Mucosa of stomach (tissue), 1 donor: ENCODE data around the gene RNLS.
"Not testable (repeated sequence)": the region's sequence is repeated elsewhere in the genome, so short reads cannot be mapped to it uniquely, and the experiment has no call there.

Experiments used
- H3K27me3 ChIP-seq: one replicate; pipeline ENCODE4 v1.7.0; 2013; ENCODE audit warnings: mild to moderate bottlenecking, low read length; ENCODE audit not compliant: control insufficient read depth, insufficient read depth
- H3K36me3 ChIP-seq: one replicate; pipeline ENCODE4 v1.7.0; 2013; ENCODE audit warnings: low read length; ENCODE audit not compliant: control insufficient read depth, insufficient read depth
- H3K4me1 ChIP-seq: one replicate; pipeline ENCODE4 v1.7.0; 2013; ENCODE audit warnings: mild to moderate bottlenecking, low read length; ENCODE audit not compliant: control insufficient read depth, insufficient read depth
- H3K4me3 ChIP-seq: one replicate; pipeline ENCODE4 v1.7.0; 2013; ENCODE audit warnings: low read length
- H3K9ac ChIP-seq: one replicate; pipeline ENCODE4 v1.7.0; 2013; ENCODE audit warnings: mild to moderate bottlenecking, low read length, moderate library complexity
- H3K9me3 ChIP-seq: one replicate; pipeline ENCODE4 v1.7.0; 2013; ENCODE audit warnings: mild to moderate bottlenecking, low read length, moderate library complexity; ENCODE audit not compliant: control insufficient read depth
- donor health status: Pancreatic carcinoma.

The RNLS gene

GRCh38 chr10:88311264-88311663, 271.9 kb downstream of the RNLS start:
- Histone ChIP-seq H3K9me3 (no peaks in the 10 kb centered on the region), H3K27me3 (no peaks in the 10 kb centered on the region), H3K9ac (no peak overlapping the region), H3K36me3 (no peaks in the 10 kb centered on the region), H3K4me3 (no peak overlapping the region), H3K4me1 (no peaks in the 10 kb centered on the region)

GRCh38 chr10:88309365-88309764, 273.8 kb downstream of the RNLS start:
- H3K4me1 ChIP-seq = no peaks in the 10 kb centered on the region

GRCh38 chr10:88308361-88308760, 274.8 kb downstream of the RNLS start:
- H3K36me3 ChIP-seq, H3K4me3 ChIP-seq, H3K9me3 ChIP-seq, H3K9ac ChIP-seq, H3K4me1 ChIP-seq, H3K27me3 ChIP-seq: not testable (repeated sequence)

More at GRCh38 chr10:88309365-88309764, 273.8 kb downstream of the RNLS start:
- Histone ChIP-seq H3K9ac (no peak overlapping the region), H3K9me3 (no peaks in the 10 kb centered on the region), H3K27me3 (no peaks in the 10 kb centered on the region), H3K36me3 (no peaks in the 10 kb centered on the region), H3K4me3 (no peak overlapping the region)

GRCh38 chr10:88299787-88300186, 283.3 kb downstream of the RNLS start:
- Histone ChIP-seq H3K36me3 (no peaks in the 10 kb centered on the region), H3K27me3 (no peaks in the 10 kb centered on the region), H3K9me3 (no peaks in the 10 kb centered on the region), H3K4me3 (no peak overlapping the region), H3K4me1 (no peaks in the 10 kb centered on the region), H3K9ac (no peak overlapping the region)

GRCh38 chr10:88297103-88297502, 286.0 kb downstream of the RNLS start:
- Histone ChIP-seq H3K27me3 (no peaks in the 10 kb centered on the region), H3K4me3 (no peak overlapping the region), H3K36me3 (no peaks in the 10 kb centered on the region), H3K9ac (no peak overlapping the region), H3K9me3 (no peaks in the 10 kb centered on the region), H3K4me1 (no peaks in the 10 kb centered on the region)

GRCh38 chr10:88293651-88294230, 289.4 kb downstream of the RNLS start:
- H3K27me3 ChIP-seq = no peaks in the 10 kb centered on the region
- H3K4me1 ChIP-seq = no peaks in the 10 kb centered on the region
- no peak overlapping the region for H3K9ac ChIP-seq
- no peaks in the 10 kb centered on the region for H3K36me3 ChIP-seq
- no peaks in the 10 kb centered on the region for H3K9me3 ChIP-seq
- H3K4me3 ChIP-seq = no peak overlapping the region

GRCh38 chr10:88293073-88293472, 290.0 kb downstream of the RNLS start:
- Histone ChIP-seq H3K36me3 (no peaks in the 10 kb centered on the region), H3K9me3 (no peaks in the 10 kb centered on the region), H3K9ac (no peak overlapping the region), H3K4me1 (no peaks in the 10 kb centered on the region), H3K4me3 (no peak overlapping the region), H3K27me3 (no peaks in the 10 kb centered on the region)

- H3K9ac ChIP-seq = no peak overlapping the region
- no peaks in the 10 kb centered on the region for H3K4me1 ChIP-seq
- no peaks in the 10 kb centered on the region for H3K9me3 ChIP-seq
Observed at GRCh38 chr10:88292185-88292514, 291.0 kb downstream of the RNLS start.

GRCh38 chr10:88291289-88292184, 291.6 kb downstream of the RNLS start:
- Histone ChIP-seq H3K27me3 (no peaks in the 10 kb centered on the region), H3K9me3 (no peaks in the 10 kb centered on the region), H3K36me3 (no peaks in the 10 kb centered on the region), H3K9ac (no peak overlapping the region), H3K4me3 (no peak overlapping the region), H3K4me1 (no peaks in the 10 kb centered on the region)

More at GRCh38 chr10:88292185-88292514, 291.0 kb downstream of the RNLS start:
- H3K4me3 ChIP-seq = no peak overlapping the region
- H3K27me3 ChIP-seq = no peaks in the 10 kb centered on the region
- no peaks in the 10 kb centered on the region for H3K36me3 ChIP-seq

- H3K36me3 ChIP-seq = no peaks in the 10 kb centered on the region
- no peaks in the 10 kb centered on the region for H3K27me3 ChIP-seq
- no peak overlapping the region for H3K4me3 ChIP-seq
- no peaks in the 10 kb centered on the region for H3K9me3 ChIP-seq
- no peaks in the 10 kb centered on the region for H3K4me1 ChIP-seq
- no peak overlapping the region for H3K9ac ChIP-seq
Observed at GRCh38 chr10:88289342-88289741, 293.8 kb downstream of the RNLS start.

GRCh38 chr10:88288320-88289059, 294.6 kb downstream of the RNLS start:
- H3K4me1 ChIP-seq = no peaks in the 10 kb centered on the region
- no peaks in the 10 kb centered on the region for H3K36me3 ChIP-seq
- no peaks in the 10 kb centered on the region for H3K27me3 ChIP-seq
- H3K9me3 ChIP-seq = no peaks in the 10 kb centered on the region
- H3K9ac ChIP-seq = no peak overlapping the region
- no peak overlapping the region for H3K4me3 ChIP-seq

GRCh38 chr10:88286030-88286429, 297.1 kb downstream of the RNLS start:
- Histone ChIP-seq H3K4me1 (no peaks in the 10 kb centered on the region), H3K36me3 (no peaks in the 10 kb centered on the region), H3K4me3 (no peak overlapping the region), H3K27me3 (no peaks in the 10 kb centered on the region), H3K9ac (no peak overlapping the region), H3K9me3 (no peaks in the 10 kb centered on the region)
